OCI-M2 (cell line): ENCODE data around the gene IGF2R.
"Not testable (repeated sequence)": the region's sequence is repeated elsewhere in the genome, so short reads cannot be mapped to it uniquely, and the experiment has no call there.

Source experiments
- DNase-seq: peaks from one replicate; lab custom pipeline; 2025; ENCODE audit not compliant: unreplicated experiment; lab: John Stamatoyannopoulos, UW

IGF2R gene

DNA sequence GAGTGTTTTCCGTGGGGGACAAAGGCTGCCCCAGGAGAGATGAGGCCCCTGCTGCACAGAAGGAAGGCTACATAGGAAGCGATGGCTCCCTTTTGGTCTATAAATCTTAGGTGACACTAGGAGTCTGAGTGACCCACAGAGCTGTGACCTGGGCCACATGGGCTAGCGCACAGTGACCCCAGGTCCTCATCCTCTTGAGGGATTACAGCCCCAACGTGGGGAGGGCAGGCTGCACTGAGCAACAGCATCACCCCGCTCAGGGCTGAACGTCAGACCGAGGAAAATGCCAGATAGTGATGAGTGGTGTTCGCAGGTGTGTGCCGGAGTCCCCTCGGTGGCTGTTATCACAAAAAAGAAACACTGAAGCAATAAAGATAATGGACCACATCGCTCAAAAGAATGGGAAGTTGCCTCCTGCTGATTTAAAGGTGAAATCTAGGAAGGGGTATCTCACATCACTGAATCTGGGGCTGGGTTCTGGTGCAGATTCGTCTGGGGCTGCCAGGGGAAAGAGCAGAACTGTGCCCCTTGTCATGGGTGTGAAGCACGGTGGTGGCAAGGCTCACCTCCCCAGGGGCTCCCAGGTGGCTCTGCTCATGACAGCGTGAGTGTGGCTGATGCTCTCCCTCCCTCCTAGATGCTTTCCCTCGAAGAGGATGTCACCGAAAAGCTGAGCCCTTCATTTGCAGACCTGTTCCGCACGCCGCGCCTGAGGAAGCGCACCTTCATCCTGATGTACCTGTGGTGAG, 167.2 kb downstream of the IGF2R start:
- no peak for DNase-seq

DNA sequence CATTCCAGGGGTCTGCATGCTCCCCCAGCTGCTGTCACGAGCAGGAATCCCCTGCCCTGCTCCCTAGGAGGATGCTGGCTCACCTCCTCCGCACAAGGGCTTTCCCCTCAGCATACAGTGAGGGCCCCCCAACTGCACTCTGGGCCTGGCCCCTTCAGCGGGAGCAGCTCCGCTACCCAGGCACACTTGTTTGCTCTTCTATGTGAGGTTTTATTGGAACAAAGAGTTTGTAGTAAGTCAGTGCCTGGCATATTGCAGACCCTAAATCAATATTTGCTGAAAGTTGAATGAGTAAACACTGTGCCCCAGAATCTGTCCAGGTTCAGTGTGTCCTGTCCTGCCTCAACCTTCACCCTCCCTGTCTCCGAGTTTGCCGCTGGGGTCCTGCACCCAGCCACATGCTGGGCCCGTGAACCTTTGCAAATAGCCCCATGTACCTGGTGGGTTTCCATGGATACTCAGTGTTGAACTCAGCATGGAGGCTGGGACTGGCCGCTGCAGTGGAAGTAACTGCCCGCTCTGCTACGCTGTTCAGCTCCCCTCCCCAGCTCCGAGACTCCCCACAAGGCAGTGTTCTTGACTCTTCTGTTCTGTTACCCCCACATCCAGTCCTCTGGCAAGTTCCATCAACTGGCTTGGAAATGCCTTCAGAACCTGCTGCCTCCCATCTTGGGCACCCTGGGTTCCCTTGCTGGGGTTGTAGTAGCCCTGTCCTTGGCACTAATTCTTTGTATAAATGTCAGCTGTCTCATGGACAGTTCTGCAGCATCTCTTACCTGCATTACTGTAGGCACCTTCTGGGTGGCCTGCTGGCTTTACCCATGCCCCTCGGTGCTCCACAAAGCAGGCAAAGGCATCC, 168.5 kb downstream of the IGF2R start:
- DNase-seq, result no peak

DNA sequence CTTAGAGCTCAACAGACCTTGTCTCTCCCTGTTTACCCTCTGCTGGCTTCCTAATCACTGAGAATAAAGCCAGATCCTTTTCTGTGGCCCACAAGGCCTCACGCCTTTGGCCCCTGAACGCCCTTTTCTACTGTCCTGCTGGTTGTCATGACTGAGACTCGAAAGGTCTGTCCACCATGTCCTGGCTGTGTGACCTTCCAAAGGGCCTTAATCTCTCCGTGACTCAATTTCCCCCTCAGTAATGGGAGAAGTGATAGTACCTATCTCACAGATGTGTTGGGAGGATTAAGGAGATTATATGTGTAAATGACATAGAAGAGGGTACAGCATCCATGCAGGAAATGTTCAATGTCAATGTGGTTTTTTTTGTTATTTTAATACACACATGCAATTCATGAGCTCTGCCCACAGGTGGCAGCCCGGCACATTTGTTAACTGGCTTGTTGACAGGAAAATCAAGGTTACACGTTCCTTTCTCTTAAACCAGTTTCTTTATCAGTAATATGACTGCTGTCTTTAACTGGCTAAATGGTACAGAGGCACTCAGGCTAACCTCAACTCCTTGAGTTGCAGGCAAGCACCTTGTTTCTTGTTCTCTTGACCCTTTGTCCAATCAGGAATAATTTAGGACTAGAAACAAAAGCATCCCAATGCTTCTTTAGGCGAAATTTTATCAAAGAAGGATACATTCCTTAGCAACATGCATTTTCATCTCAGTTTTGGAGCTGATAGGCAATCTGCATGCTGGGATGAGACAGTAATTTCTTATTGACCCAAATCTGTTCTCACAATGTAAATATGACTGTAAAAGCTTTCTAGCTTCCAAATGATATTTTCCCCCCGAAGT, 169.3 kb downstream of the IGF2R start:
- DNase-seq, result no peak

DNA sequence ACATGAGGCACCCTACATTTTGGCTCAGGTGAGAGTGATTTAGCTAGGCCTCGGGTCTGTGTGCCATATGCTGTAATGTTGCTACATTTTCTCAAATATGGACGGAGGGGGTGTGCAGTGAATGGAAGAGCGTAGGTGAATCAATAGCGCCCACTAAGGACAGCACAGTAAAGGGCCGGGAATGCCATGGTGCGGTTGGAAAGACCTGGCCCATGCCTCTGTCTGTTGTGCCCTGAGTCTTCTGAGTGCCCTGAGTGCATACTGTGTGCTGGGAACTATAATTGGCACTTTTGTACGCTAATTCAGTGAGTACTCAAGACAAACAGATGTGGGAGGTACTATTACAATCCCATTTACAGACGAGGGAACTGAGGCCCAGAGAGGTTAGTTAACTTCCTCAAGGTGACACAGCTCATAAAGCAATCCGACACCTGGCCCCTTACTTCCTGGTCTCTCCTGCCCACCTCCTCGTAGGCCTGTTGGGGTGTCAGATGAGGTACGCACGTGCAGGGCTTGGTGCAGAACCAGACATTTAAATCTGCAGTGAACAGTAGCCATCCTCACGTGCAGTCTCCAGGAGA, 170.0 kb downstream of the IGF2R start:
- no peak for DNase-seq

DNA sequence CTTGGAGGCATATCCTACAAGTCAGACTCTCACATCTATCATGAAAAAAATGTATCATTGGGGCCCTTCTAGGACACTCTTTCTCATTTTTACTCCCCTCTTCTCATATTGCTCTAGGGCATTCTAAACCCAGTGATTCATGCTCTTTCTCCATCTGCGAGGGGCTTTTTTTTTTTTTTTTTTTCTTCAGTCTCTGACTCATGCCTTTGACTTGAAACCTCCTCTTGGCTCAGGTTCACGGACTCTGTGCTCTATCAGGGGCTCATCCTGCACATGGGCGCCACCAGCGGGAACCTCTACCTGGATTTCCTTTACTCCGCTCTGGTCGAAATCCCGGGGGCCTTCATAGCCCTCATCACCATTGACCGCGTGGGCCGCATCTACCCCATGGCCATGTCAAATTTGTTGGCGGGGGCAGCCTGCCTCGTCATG, 170.6 kb downstream of the IGF2R start:
- no peak for DNase-seq

DNA sequence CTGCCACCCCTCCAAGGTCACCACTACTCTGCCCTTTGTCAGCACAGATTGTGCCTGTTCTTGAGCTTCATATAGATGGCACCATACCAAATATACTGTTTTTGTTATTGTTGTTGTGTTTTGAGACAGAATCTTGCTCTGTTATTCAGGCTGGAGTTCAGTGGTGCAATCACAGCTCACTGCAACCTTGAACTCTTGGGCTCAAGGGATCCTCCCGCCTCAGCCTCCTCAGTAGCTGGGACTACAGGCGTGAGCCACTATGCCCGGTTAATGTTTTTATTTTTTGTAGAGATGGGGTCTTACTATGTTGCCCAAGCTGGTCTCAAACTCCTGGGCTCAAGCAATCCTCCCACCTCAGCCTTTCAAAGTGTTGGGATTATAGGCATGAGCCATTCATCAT, 171.6 kb downstream of the IGF2R start:
- not testable (repeated sequence) for DNase-seq

DNA sequence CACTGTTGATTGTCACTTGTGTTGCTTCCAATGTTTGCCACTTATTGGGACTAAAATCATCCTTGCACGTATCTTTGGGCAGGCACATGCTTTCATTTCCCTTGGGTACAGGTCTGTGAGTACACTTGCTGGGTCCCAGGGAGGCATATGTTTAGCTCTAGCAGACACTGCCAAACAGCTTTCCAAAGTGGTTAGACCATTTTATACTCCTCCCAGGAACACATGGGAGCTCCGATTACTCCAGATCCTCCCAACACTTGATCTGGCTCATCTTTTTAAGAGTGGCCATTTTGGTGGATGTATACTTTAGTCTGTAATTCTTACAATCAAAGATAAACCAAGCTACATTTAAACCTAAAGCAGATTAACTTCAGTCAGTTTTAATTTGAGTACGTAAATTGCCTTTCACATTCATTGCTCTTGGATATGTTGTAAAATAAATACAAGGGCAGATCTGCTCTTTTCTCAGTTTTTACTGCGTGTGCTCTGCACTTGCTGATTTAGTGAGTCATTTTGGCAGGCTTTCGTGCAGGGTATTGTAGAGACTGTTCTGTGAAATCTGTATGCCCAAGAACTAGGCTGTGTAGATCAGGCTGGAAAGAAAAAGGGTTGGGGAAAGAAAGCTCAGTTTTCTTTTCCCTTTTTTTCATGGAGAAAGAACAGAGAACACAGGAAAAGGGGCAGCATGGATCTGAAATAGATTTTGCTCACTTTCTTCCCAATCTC, 172.3 kb downstream of the IGF2R start:
- DNase-seq, result no peak

DNA sequence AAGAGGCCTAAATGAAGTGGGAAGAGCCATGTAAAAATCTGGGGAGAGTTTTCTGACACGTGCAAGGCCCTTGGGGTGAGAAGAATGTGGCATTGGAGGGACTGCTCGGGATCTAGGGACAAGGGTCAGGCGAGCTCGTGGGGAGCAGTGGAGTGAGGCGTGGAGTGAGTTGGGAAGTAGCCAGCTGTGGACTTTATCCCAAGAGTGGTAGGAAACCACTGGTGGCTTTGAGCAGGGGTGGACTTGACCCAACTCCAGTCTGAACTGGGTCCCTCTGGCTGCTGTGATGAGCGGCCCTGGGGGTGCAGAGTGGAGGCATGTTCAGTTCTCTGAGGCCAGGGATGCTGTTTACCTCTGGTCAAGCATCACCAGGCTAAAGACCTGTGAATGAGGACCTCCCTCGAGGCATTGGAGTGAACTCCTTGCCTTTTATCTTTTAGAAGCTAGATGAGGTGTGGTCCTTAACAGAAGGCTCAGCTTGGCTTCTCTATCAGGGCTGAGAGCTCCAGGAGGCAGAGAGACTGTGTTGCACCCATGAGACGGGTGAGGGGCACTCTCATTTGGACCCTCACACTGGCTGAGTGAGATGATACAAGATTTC, 173.3 kb downstream of the IGF2R start:
- DNase-seq, result no peak

DNA sequence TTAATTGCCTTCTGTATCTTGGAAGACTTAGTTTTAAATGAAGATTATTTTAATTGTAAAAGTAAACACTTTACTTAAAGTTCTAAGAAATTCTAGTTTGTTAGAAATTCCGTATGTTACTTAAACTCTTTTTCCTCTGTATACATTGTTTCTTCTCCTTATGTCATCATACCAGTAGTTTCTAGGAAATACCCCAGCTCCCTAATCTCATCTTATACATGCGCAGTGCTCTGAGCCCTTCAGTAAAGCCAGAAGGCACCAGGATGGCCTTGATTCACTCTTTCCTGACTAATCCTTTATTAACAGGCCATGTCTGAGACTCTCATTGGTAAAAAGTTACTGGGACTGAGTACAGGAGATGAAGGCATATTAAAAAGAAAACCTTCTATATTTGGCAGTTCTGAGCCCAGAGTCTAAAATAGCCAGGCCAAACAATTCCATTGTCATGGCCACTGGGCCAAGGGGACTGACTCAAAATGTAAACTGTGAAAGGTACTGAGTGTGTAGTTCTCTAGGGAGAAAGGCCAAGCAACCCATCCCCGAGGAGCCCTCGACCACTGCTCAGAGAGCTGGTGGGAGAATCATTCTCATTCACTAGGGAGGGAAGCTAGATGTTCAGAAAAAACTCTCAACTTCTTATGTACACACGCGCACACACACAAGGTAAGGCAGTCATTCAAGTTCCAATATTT, 177.7 kb downstream of the IGF2R start:
- DNase-seq, result no peak

DNA sequence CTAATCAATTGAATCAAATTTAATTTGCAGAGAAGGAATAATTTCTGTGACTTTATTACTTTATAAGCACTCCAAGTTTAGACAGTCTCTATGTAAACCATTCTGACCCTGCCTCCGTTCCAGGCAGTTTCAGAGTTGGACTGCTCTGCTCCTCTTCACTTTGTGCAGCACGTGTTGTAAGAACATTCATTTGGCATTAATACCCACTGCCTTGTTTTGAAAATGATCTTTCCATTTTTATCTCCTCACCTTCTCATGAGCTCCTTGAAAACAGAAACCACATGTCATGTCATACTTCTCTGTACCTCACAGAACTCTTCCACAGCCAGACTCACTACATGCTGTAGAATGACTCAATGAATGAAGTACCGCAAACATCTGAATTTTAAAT, 178.3 kb downstream of the IGF2R start:
- no peak for DNase-seq

DNA sequence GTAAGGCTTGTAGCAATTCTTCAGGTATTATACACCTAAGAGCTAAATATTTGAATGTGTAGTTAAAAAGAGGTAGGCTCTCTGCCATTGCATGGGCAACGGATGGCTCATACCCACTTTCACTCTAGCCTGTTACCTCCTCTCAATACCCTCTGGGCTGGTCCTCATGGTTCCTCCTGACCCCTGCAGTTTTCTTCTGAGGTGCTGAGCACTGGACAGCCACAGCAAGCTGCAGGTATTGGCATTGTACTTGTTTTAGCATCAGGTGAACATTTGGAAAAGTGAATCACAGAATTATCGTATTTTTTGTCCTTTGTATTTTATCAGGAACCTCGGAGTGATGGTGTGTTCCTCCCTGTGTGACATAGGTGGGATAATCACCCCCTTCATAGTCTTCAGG, 185.6 kb downstream of the IGF2R start:
- no peak for DNase-seq

DNA sequence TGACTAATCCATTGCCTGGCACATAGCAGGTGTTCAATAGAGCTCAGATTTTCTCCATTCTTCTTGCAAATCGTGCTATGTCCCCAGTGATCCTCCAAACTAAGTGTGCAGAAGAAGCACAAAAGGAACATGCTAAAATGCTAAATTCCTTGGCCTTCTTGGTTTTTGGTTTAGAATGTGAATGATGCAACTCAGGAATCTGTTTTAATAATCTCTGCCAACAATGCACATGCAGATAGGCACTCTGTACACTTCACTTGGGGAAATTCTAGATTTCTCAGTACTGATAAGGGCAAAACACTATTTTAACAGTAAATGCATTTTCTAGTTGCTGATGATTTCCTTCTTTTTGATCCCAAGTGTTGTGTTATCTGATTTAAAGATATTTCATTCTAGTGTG, 188.0 kb downstream of the IGF2R start:
- DNase-seq, result no peak

DNA sequence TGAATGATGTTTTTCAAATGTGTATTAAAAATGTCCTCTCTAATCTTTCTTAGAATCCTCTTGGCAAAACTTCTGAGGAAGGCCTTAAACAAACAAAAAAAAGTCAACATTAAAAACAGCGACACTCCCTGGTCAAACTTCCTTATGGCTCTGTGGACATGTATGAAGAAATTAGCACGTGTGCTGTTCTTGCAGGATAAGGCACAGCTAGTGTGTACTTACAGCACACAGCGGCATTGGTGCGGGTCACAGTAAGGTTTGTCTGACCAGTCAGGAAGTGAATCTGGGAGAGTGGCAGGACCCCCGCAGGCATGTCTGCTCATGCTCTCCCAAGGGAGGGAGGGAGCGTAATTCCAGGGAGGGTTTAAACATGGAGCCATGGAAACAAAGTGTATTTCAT, 191.6 kb downstream of the IGF2R start:
- no peak for DNase-seq
